ENCODE measurements around the gene CST11.
"Not testable (repeated sequence)": the region's sequence is repeated elsewhere in the genome, so short reads cannot be mapped to it uniquely, and the experiment has no call there.

CST11 gene

GRCh38 chr20:23475395-23475794, 22.7 kb upstream of the CST11 start (continued):
- TF ChIP-seq PRDM2 (tag by site-specific recombination; IDR thresholded peaks at IDR 0.05; ENCODE audit: borderline replicate concordance) (no peak), ZNF610 (tag by site-specific recombination; IDR thresholded peaks at IDR 0.05; ENCODE audit: borderline replicate concordance) (no peak), ZNF302 (tag by site-specific recombination; IDR thresholded peaks at IDR 0.05; ENCODE audit: low read depth) (no peak)

- POLR2A ChIA-PET; H3K36me3 ChIP-seq (ENCODE audit: control insufficient read depth in 2 of 2, insufficient read depth in 1 of 2, low read length in 2 of 2); H3K9me3 ChIP-seq (ENCODE audit: control insufficient read depth, insufficient read depth, low read depth, low read length); H3K4me1 ChIP-seq (ENCODE audit: control insufficient read depth, insufficient read depth, low read length); H3K4me3 ChIP-seq (ENCODE audit: low read depth, low read length); H3K27ac ChIP-seq (ENCODE audit: extremely low read depth, low read depth, low read length): not testable (repeated sequence)
- CTCF ChIA-PET = interaction anchor here (1.0 kb wide), 1 partner anchor 27 kb away, joined by 3 read pairs; no protein-coding TSS in a partner anchor
Observed at GRCh38 chr20:23473293-23473692, 20.6 kb upstream of the CST11 start.

GRCh38 chr20:23472306-23472705, 19.6 kb upstream of the CST11 start:
- CTCF ChIA-PET = interaction anchor here (0.6 to 1.1 kb wide), 3 partner anchors 26 to 1526 kb away, joined by 3 read pairs; no protein-coding TSS in a partner anchor
- H3K9me3 ChIP-seq (ENCODE audit: control insufficient read depth, insufficient read depth, low read depth, low read length); POLR2A ChIA-PET; H3K27ac ChIP-seq (ENCODE audit: extremely low read depth, low read depth, low read length); H3K36me3 ChIP-seq (ENCODE audit: control insufficient read depth in 2 of 2, insufficient read depth in 1 of 2, low read length in 2 of 2); H3K4me1 ChIP-seq (ENCODE audit: control insufficient read depth, insufficient read depth, low read length); H3K4me3 ChIP-seq (ENCODE audit: low read depth, low read length): not testable (repeated sequence)

GRCh38 chr20:23466961-23467360, 14.3 kb upstream of the CST11 start:
- H3K9me3 ChIP-seq (ENCODE audit: control insufficient read depth, insufficient read depth, low read depth, low read length); CTCF ChIA-PET; H3K27ac ChIP-seq (ENCODE audit: extremely low read depth, low read depth, low read length); H3K36me3 ChIP-seq (ENCODE audit: control insufficient read depth in 2 of 2, insufficient read depth in 1 of 2, low read length in 2 of 2); H3K4me3 ChIP-seq (ENCODE audit: low read depth, low read length); H3K4me1 ChIP-seq (ENCODE audit: control insufficient read depth, insufficient read depth, low read length); POLR2A ChIA-PET: not testable (repeated sequence)
- peak; percentile 14 for TF ChIP-seq SETDB1 (IDR thresholded peaks at IDR 0.05; ENCODE audit: insufficient read length, low read length)

GRCh38 chr20:23461180-23461579, 8.5 kb upstream of the CST11 start:
- Histone ChIP-seq H3K27ac (ENCODE audit: extremely low read depth, low read depth, low read length) (no peak overlapping the region), H3K9me3 (ENCODE audit: control insufficient read depth, insufficient read depth, low read depth, low read length) (no peaks in the 10 kb centered on the region), H3K4me3 (ENCODE audit: low read depth, low read length) (no peak overlapping the region), H3K36me3 (ENCODE audit: control insufficient read depth in 2 of 2, insufficient read depth in 1 of 2, low read length in 2 of 2) (no peaks in the 10 kb centered on the region), H3K4me1 (ENCODE audit: control insufficient read depth, insufficient read depth, low read length) (no peaks in the 10 kb centered on the region)
- ChIA-PET CTCF (no interaction called here), POLR2A (no interaction called here)
- TF ChIP-seq ZNF350 (tag by site-specific recombination; IDR thresholded peaks at IDR 0.05) (no peak), MZF1 (tag by site-specific recombination; IDR thresholded peaks at IDR 0.05; ENCODE audit: borderline replicate concordance) (no peak), ZNF423 (tag by site-specific recombination; IDR thresholded peaks at IDR 0.05) (no peak), ZNF529 (tag by site-specific recombination; IDR thresholded peaks at IDR 0.05; ENCODE audit: insufficient replicate concordance) (no peak), SP7 (tag by site-specific recombination; IDR thresholded peaks at IDR 0.05) (no peak)

Data from HEK293 (cell line).